ENCODE data around the gene SPPL3.

Gene SPPL3

GRCh38 chr12:120713861-120714482 lies 190.2 kb downstream of the SPPL3 start:
- TF ChIP-seq CTCF (IDR thresholded peaks at IDR 0.05; ENCODE audit: low read depth, low read length, missing control alignments): peak; percentile 85
- no peak overlapping the region for H3K4me3 ChIP-seq (ENCODE audit: low read depth, low read length)
- in situ Hi-C loops (cut with HindIII; ENCODE audit: low sequenced_read_pairs): loop anchor here (25.0 kb wide), 1 partner anchor 127 kb away; the partner anchor contains the start of gene POP5
- peak; percentile 78 for DNase-seq (ENCODE audit: low read depth)

- no peak overlapping the region for H3K4me3 ChIP-seq (ENCODE audit: low read depth, low read length)
- no peak for TF ChIP-seq CTCF (IDR thresholded peaks at IDR 0.05; ENCODE audit: low read depth, low read length, missing control alignments)
- in situ Hi-C loops (cut with HindIII; ENCODE audit: low sequenced_read_pairs): loop anchor here (25.0 kb wide), 1 partner anchor 125 kb away; the partner anchor contains the start of gene POP5
- DNase-seq (ENCODE audit: low read depth): no peak
Observed at GRCh38 chr12:120712610-120713009, 191.5 kb downstream of the SPPL3 start.

Data from astrocyte of the cerebellum (primary cell).